Measurements from ENCODE around the gene TPD52L2.

- TF ChIP-seq, protein P1, sequence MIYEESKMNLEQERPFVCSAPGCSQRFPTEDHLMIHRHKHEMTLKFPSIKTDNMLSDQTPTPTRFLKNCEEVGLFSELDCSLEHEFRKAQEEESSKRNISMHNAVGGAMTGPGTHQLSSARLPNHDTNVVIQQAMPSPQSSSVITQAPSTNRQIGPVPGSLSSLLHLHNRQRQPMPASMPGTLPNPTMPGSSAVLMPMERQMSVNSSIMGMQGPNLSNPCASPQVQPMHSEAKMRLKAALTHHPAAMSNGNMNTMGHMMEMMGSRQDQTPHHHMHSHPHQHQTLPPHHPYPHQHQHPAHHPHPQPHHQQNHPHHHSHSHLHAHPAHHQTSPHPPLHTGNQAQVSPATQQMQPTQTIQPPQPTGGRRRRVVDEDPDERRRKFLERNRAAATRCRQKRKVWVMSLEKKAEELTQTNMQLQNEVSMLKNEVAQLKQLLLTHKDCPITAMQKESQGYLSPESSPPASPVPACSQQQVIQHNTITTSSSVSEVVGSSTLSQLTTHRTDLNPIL (CRISPR knock-in tag; IDR thresholded peaks at IDR 0.05; ENCODE audit: low read depth) = no peak
- TF ChIP-seq RARB (CRISPR knock-in tag; IDR thresholded peaks at IDR 0.05) (no peak), ZNF70 (CRISPR knock-in tag; IDR thresholded peaks at IDR 0.05) (no peak), CSRNP3 (CRISPR knock-in tag; IDR thresholded peaks at IDR 0.05) (no peak)
- TF ChIP-seq, protein P2, sequence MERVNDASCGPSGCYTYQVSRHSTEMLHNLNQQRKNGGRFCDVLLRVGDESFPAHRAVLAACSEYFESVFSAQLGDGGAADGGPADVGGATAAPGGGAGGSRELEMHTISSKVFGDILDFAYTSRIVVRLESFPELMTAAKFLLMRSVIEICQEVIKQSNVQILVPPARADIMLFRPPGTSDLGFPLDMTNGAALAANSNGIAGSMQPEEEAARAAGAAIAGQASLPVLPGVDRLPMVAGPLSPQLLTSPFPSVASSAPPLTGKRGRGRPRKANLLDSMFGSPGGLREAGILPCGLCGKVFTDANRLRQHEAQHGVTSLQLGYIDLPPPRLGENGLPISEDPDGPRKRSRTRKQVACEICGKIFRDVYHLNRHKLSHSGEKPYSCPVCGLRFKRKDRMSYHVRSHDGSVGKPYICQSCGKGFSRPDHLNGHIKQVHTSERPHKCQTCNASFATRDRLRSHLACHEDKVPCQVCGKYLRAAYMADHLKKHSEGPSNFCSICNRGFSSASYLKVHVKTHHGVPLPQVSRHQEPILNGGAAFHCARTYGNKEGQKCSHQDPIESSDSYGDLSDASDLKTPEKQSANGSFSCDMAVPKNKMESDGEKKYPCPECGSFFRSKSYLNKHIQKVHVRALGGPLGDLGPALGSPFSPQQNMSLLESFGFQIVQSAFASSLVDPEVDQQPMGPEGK (CRISPR knock-in tag; IDR thresholded peaks at IDR 0.05; ENCODE audit: borderline replicate concordance) = no peak
These were observed 27.3 kb downstream of the TPD52L2 start for GRCh38 chr20:63892402-63892801.

All from SK-N-SH treated with all-trans-retinoic acid at 6 μM for 48 hours (cell line).